HUDEP-2 (cell line): ENCODE results near the gene CD8A.

Experiments
- DNase-seq, 76 experiments: peaks; one replicate each; lab custom pipeline; 2025; ENCODE audit not compliant: unreplicated experiment in 76 of 76; lab: John Stamatoyannopoulos, UW

The CD8A gene

DNA sequence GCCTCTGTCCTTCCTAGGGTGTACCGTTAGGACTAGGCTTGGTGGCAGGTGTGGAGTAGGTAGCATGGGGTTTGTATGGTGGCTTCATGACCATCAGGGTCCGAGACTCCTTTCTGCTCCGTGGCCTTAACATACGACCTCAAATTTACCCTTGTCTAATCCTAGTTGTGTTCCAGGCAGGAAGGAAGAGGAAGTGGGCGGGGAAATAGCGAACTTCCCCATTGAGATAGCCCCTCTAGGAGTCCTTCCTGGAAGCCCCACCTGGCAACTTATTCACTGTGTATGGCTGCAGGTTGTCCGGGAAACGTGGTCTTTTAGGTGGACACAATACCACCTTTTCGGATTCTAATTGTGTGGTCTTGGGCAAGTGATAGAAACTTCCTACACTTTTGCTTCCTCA lies 9.3 kb downstream of the CD8A start:
- no peak for DNase-seq

DNA sequence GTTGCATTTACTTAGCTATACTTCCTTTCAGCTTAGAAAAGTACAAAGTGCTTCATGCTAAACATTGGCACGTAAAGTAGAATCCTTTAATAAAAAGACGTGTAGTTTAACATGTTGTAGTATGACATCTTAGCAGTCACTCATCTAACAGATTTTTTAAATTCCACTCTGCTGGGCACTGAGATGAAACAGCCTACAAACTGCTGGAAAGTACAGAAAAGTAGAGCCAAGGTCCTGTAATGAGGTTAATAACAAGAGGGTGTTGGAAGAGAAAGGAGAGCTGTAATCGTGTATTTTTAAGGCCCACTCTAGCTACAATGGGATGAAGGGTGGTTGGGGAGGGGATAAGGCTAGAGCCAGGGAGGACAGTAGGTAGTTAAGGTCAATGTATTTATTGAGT lies 10.7 kb downstream of the CD8A start:
- DNase-seq: no peak

DNA sequence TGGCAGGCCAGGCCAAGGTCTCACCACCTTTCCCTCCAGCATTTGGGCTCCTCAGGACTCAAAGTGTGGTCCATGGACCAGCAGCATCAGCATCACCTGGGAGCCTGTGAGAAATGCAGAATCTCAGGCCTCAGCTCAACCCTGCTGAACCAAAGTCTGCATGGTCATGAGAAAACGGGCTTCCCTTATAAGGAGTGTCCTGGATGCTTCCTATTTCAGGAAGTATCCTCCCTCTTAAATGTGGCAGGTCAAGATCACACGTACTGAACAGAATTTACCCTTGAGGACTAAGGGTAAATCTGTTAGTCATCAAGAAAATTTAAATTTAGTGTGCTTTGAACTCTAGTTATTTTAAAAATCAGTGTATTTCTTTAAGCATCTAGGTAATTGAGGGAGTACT lies 11.8 kb downstream of the CD8A start:
- no peak for DNase-seq

DNA sequence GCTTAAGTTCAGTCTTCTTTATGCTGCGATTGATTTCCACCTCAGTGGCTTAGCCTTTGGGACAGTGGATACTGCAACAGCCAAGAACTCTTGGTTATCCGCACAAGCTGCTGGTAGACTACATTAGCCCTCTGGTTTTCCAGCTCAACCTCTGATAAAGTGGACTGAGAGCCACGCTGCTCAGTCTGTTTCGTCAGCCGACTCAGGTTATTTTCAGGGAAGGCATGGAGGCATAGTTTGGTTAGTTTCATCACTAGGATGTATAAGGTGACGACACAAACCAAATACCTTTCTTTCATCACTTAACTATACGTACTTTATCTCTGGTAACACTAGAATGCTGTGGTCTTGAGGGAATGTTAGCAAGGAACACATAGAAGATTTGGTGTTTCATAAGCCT lies 14.2 kb downstream of the CD8A start:
- DNase-seq: no peak

DNA sequence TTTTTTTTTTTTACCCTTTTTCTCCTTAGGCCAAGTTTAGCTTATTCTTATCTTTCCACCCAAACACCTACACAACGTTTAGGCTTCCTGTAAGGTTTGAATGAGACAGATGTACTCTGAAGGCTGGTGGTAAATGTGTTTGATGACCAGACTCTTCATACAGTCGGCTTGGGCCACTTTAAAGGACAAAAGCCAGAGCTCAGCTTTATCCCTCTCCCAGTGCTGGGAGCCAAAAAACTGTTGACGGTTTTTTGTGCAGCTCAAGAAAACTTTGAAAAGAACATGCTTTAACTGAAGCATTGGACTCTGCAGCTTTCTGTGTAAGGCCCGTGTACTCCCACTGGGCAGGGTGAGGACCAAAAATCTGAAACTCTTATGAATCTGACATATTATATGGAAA lies 15.4 kb downstream of the CD8A start:
- DNase-seq: no peak

DNA sequence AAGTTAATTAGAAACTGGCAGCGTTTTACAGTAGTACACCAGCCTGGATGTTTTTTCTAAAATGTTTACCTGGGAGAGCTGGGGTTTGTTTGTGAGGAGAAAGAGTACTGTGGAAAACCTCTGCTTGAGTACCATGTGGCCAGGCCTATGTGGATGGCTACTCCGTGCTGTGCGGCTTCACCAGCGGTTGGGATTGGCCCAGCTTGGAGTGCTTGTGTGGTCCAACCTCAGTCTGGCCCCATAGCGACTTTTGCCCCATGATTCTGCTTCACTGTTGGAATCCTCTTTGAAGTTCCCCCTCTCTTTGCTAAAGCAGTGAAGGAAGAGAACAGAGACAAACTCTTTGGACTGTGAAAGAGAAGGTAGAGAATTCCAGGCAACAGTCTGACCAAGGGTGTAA lies 15.9 kb downstream of the CD8A start:
- no peak for DNase-seq

DNA sequence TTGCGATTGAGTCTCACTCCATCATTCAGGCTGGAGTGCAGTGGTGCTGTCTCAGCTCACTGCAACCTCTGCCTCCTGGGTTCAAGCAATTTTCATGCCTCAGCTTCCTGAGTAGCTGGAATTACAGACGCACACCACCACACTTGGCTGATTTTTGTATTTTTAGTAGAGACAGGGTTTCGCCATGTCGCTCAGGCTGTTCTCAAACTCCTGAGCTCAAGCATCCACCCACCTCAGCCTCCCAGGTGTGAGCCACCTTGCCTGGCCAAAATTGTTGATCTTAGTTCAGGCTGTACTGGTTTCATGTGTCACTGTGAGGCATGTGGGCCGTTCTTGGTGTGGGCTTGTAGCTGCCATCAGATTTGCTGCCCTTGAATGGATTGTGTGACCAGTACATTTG lies 18.1 kb downstream of the CD8A start:
- DNase-seq: no peak

DNA sequence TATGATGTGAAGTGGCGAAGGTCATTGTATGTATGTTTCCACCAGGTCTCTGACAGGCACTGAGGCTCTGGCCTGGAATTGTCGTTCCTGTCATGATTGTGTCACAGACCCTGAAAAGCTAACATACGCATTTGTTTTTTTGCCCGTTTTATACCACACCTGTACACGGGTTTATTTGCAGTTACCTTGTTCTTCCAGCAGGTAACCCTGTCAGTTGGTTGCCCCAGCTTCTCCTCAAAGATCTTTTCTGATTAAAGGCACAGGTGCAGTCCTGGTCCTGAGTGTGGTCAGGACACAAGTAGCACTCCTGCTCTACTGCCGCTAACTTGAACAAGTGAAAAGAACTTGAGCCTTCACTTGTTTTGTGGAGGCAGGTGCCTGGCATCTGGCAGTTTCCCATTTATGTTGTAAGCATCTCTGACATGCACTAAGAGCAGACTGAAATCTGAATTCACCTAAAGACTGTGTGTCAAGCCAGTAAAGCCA lies 19.9 kb downstream of the CD8A start:
- DNase-seq: no peak

DNA sequence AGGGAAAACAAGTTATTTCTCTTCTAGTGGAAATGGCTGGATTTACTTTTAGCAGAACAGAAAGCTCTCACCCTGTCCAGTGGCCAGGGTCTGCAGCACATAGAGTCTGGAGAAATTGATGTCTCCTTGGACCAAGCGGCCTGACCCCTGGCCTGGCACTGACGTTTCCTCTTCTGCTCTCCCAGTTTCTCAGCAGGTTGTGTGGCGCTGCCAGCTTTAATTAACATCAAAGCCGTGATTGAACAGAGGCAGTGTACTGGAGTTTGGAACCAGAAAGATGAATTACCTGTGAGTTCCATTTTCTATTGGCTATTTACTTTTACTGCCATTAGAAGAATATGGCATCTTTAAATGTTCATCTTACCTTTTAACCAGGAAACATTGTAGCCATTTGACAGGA lies 20.9 kb downstream of the CD8A start:
- DNase-seq: no peak

DNA sequence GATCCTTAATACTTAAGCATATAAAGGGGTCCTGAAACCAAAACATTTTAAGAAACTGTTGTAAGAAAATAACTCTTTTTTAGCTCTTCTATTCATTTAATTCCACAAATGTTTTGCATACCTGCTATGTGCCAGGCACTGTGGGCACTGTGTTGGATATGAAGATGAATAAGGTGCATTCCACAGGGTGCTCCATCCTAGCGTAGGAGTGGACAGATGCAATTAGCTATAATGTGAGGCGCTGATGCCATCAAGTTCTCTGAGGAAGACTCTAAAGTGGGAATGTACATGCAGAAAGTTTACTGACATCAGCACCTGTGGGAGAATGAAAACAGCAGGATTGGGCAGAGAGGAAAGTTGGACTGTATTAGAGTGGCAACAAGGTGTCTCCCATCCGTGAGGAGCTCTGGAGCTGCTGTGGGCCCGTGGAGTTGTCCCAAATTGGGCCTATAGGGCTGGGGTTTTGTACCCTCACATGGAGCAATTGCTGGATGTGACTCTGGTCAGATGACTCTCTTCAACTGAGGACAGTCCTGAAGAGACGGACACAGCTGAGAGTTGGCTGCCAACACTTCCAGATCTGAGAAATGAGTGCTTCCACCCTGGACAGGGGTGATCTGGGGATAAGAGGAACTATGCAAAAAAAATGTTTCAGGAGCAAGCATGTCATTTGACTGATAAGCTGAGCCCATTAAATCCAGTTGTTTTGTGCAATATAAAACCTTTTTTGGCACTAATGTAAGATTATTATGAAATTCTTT lies 22.3 kb downstream of the CD8A start:
- DNase-seq: no peak

DNA sequence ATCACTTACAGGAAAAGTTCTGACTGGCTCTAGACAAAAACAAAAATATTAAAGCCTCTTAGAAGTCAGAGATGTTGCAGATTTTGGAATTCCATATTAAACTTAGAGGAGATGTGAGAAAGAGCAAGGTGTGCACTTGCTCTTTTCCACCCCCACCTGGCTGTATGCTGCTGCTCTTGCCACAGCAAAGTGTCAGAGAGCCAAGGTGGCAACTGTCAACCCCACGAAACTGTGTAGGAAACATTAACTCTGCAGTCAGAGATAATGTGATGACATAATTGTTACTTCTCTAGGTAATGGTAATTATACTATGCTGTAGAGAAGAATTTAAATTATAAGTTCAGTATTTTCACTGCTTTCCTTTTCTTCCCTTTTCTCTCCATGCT lies 25.4 kb downstream of the CD8A start:
- DNase-seq: no peak

DNA sequence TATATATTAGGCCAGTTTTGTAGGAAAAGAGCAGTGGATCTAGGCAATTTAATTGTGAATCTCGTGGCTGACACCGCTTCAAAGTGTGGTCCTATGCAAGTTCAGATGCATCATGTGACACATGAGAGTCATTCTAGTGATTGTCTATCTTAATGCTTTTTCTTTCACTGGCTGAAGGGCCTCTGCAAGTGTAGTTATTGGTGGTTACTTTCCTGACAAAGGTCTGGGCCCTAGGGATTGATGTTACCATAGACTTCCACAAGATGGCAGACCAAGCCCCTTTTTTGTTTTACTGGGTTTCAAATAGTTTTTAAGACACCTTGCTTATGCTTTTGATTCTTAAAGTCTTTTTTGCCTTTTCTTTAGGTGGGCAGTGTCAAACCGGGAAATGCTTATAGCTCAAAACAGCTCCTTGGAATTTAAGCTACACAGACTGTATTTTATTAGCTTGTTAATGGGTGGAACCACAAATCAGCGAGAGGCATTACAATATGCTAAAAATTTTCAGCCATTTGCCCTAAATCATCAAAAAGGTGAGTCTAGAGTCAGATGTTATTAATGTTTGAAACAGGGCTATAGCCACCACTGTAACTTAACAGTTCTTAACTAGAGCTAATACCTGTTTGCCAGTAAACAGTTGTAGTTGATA lies 25.9 kb downstream of the CD8A start:
- peak in 22 of 76 experiments; percentile 2 to 62 (median 26) for DNase-seq

DNA sequence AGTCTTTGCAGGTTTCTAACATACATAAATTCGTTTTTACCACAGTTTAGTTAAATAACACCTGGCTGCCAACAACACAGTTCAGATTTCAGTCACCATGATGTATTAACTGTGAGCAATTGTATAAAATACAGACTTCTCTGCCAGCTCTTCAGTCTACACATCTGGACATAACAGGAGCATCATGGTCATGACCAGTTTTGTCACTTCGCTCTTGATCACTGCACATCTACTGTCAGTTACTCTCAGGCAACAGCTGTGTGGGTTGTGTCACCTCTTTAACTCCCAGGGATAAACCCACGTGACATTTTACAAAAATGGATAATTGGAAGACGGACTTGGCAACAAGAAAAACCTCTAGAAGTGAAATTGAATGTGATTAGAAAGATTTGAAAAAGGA lies 30.3 kb downstream of the CD8A start:
- no peak for DNase-seq

DNA sequence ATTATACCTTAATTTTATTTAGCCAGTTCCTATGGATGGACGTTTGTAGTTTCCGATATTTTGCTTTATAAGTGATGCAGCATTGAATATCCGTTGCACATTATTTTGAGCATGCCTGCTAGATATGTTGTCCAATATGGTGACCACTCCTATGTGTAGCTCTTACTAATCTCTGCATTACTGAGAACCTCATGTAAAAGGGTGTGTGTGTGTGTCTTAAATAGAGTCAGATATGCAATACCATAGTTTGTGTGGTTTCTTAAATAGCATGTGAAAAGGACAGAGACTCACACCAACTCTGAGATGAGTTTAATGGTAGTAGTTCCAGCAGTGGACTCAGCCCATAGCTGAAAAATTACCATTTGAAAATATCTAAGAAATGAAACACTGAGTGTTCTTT lies 32.3 kb downstream of the CD8A start:
- no peak for DNase-seq

DNA sequence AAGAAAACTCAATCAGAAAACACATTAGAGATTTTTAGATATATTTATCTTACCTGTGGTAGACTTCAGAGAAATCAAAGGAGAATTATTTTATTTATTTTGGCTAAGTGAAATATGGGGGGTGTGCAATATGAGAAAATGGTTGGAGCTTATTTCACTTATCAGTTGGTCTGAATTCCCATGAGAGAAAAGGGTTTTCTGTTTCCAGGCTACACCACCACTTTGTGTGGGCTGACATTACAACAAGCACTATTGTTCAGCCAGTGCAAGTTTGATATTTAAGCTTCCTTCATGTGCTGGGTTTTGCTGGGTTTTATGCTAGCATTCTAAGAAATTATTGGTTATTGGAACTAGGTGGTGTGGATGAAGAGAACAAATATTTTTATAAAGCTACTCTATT lies 37.1 kb downstream of the CD8A start:
- no peak for DNase-seq

DNA sequence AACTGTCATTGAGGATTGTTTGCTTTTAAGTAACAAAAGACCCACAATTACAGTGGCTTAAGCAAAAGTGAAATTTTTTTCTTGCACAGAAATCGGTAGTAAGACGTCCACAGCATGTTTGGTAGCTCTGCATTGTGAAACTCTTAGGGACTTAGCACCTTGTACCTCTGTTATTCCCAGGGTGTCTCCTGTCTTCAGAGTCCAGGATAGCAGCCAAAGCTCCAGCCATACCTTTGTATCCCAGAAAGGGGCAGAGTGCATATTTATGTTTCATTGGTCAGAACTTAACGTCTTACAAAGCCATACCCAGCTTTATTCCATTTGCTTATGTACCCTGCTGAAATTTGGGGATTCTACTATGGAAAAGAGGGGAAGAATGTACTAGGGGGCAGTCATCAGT lies 37.8 kb downstream of the CD8A start:
- DNase-seq: no peak

DNA sequence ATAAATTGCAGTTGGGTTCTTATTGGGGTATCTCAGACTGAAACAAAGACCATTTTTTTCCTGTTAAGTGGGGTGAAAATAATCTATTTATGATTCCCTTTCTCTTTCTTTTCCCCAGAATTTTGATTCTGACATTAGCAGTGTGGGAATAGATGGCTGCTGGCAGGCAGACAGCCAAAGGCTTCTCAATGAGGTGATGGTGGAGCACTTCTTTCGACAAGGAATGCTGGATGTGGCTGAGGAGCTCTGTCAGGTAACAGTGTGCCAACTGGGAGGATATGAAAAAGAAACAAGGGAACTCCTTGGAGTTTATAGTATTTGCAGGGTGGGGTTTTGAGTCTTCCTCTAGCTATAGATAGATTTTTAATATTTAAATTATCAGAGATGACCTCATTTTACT lies 38.9 kb downstream of the CD8A start:
- DNase-seq: no peak

DNA sequence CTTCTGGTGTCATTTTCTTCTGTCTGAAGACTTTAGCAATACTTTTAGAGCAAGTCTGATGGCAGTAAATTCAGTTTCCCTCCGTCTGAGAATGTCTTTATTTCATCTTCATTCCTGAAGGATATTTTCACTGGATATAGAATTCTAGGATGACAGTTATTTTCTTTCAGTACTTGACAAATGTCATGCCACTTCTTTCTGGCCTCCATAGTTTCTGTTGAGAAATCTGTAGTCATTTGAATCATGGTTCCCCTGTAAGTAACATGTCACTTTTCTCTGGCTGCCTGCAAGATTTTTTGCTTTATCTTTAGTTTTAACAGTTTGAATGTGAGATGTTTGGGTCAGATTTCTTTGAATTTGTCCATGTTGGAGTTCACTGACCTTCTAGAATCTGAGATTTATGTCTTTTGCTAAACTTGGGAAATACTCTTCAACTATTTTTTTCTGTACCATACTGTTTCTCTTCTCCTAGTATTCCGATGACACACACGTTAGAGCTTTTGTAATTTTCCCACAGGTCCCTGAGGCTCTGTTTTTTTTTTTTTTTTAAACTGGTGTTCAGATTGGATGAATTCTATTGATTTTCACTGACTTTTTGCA lies 40.4 kb downstream of the CD8A start:
- DNase-seq: no peak

DNA sequence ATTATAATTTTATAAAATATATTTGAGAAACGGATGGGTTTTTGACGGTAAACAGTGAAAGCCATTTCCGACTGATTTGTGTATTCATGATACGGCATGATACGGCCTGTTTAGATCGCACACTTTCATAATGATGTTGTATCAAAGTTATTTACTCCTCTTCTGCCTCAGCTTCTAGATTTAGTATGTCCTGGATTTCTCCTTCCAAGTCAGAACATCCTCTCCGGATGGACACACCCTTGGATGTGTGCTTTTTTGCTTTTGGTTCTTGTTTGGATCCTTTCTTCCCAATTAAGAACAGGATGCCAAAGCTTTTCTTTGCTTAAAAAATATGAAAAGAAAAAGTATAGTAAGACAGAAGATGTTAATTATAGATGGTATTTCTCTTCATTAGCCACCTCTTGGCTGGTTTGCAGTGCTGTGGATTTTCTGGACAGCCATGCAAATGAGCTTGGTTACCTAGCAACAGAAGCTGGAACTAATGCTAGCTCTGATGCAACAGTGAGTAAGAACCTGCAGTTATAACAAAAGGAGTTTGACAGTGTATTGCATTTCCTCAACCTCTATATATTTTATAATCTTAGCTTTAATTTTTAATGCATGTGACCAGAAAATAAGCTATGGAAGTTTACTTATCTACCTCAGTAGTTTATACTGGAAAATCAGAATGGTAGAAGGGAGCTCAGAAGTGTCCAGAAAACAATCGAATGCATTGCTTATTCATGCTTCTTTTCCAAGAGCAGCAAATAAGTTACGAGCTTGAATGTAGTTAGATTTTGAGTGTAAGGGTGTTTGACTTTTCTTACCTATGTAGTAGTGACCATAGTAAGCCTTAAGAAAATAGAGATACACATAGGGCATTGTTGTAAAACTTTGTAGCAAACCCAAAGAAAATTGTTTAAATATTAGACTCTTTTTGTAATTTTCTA lies 42.7 kb downstream of the CD8A start:
- no peak for DNase-seq

DNA sequence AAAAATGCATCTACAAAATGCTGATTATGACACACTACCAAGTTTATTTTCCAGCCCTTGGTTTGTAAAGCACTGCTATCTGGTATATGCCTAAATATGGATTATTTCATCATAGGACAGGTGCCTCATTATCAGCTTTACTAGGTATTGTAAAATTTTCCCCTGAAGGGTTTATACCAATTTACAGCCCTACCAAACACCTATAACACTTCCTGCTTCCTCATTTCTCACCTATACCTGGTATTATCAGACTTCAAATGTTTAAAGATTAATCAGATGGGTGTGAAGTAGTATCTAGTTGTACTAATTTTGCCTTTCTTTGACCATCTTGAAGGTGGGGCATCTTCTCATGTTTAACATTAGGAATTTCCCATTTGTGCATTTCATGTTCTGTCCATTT lies 43.8 kb downstream of the CD8A start:
- DNase-seq: no peak

DNA sequence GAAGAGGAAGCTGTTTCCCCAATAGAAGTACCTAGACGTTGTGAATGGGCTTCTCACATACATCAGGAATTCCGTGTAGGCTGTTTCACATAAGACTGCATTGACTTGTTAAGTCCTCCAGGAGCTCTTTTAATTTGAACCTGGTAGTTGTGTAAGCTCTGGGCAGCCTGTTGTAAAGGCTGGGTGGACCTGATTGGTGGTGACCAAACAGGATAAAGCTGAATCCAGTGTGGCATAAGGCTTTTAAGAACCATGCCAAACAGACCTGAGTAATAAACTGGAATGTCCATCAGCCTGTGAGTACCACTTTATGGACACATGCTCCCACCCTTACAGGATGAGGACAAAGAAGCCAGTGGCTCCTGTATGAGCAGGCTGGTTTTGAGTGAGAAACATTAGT lies 46.6 kb downstream of the CD8A start:
- no peak for DNase-seq
